HCT116 (cell line): Measurements from ENCODE around the gene PTGER1. TPM values are rescaled to one million over a fixed set of nuclear protein-coding genes. Genes with fewer than 3 reads are reported as not detected.
A peak's percentile ranks its signal among the peaks of the same experiment; 100 is the strongest.

Experiments used
- ATAC-seq: fragments of 200-7000 bp; cut with Tn5 transposase; 2 replicates; pipeline ENCODE4 v1.9.1; 2020; ENCODE audit warnings: mild to moderate bottlenecking, moderate library complexity
- BruUV-seq: library from RNA; stranded (reverse); fragments of 400-500 nt; replicated peaks from 2 replicates; lab custom pipeline; 2021; lab: Mats Ljungman, UMichigan
- CTCF ChIA-PET: fragments of 300-600 bp; sonication (Branson Sonifier 250); formaldehyde crosslinking; loops from one replicate; lab custom pipeline; 2021; ENCODE audit warnings: antibody characterized with exemption; lab: Charles Lee
- POLR2A ChIA-PET: fragments of 300-600, 350-600 bp; sonication (Branson Sonifier 250); formaldehyde crosslinking; loops from one replicate; lab custom pipeline; 2021; ENCODE audit warnings: antibody characterized with exemption; lab: Charles Lee
- RAD21 ChIA-PET, 2 experiments: fragments of 300-600 bp; sonication (Branson Sonifier 250); formaldehyde crosslinking; loops; one replicate each; lab custom pipeline; 2023; ENCODE audit warnings: low total read pairs in 2 of 2; ENCODE audit not compliant: uncharacterized antibody in 2 of 2, unreplicated experiment in 2 of 2, low non-redundant PET in 1 of 2; lab: Charles Lee
- DNase-seq: peaks from one replicate; pipeline ENCODE4 v3.0.0-alpha.2; 2010; ENCODE audit warnings: low read depth, low spot score
- H2AFZ ChIP-seq: fragments of 200-600 bp; shearing (Covaris generic), sonication (generic); 2 replicates; pipeline ENCODE4 v1.6.1; 2017; ENCODE audit warnings: low read depth, mixed run types, mixed read lengths, antibody characterized with exemption, low read length; ENCODE audit not compliant: poor library complexity, severe bottlenecking
- H3K27ac ChIP-seq: 2 replicates; pipeline ENCODE4 v1.5.1; 2012; ENCODE audit warnings: low read depth, low read length
- H3K27me3 ChIP-seq: fragments of 200-600 bp; sonication (generic); 2 replicates; pipeline ENCODE4 v1.6.1; 2016; ENCODE audit warnings: mixed run types, low read length, mixed read lengths; ENCODE audit not compliant: insufficient read depth
- H3K36me3 ChIP-seq, 2 experiments: fragments of 200-500 bp in 1 of 2; fragments of 200-600 bp in 1 of 2; sonication (Bioruptor generic) in 1 of 2; sonication (generic) in 1 of 2; 2 replicates each; pipeline versions ENCODE4 v1.5.1 to v1.6.1; 2014 to 2016; ENCODE audit warnings: low read length in 2 of 2, inconsistent platforms in 1 of 2, mixed read lengths in 1 of 2, mixed run types in 1 of 2; ENCODE audit not compliant: insufficient read depth in 2 of 2, control insufficient read depth in 1 of 2
- H3K4me1 ChIP-seq, 2 experiments: fragments of 200-600 bp in 1 of 2; sonication (generic) in 1 of 2; 2 replicates each; pipeline versions ENCODE4 v1.5.1 to v1.6.1; 2012 to 2017; ENCODE audit warnings: low read length in 2 of 2, inconsistent platforms in 1 of 2, mild to moderate bottlenecking in 1 of 2, mixed read lengths in 1 of 2, mixed run types in 1 of 2, moderate library complexity in 1 of 2; ENCODE audit not compliant: insufficient read depth in 2 of 2, control insufficient read depth in 1 of 2
- H3K4me2 ChIP-seq: fragments of 200-600 bp; sonication (generic); 2 replicates; pipeline ENCODE4 v1.6.1; 2017; ENCODE audit warnings: mixed run types, low read length, mixed read lengths
- H3K4me3 ChIP-seq, 2 experiments: fragments of 200-600 bp in 1 of 2; sonication (generic) in 1 of 2; replicated peaks in 1 of 2; 2 replicates each; pipeline ENCODE4 v1.5.1; 2011 to 2016; ENCODE audit warnings: low read length in 2 of 2, control low read depth in 1 of 2, low read depth in 1 of 2, mild to moderate bottlenecking in 1 of 2, mixed read lengths in 1 of 2, mixed run types in 1 of 2
- H3K79me2 ChIP-seq: fragments of 200-600 bp; sonication (generic); 2 replicates; pipeline ENCODE4 v1.6.1; 2017; ENCODE audit warnings: mild to moderate bottlenecking, mixed run types, low read length, moderate library complexity, mixed read lengths; ENCODE audit not compliant: insufficient read depth
- H3K9ac ChIP-seq: fragments of 200-600 bp; sonication (generic); 2 replicates; pipeline ENCODE4 v1.6.1; 2016; ENCODE audit warnings: low read length, mixed read lengths
- H3K9me2 ChIP-seq: fragments of 200-600 bp; sonication (generic), shearing (Covaris generic); 2 replicates; pipeline ENCODE4 v1.6.1; 2017; ENCODE audit warnings: mixed run types, mild to moderate bottlenecking, moderate library complexity; ENCODE audit not compliant: insufficient read depth
- H3K9me3 ChIP-seq, 2 experiments: fragments of 200-500 bp in 1 of 2; fragments of 200-600 bp in 1 of 2; sonication (Bioruptor generic) in 1 of 2; sonication (generic) in 1 of 2; 2 replicates each; pipeline ENCODE4 v1.6.1; 2014 to 2017; ENCODE audit warnings: low read length in 2 of 2, mixed read lengths in 2 of 2, inconsistent platforms in 1 of 2, low read depth in 1 of 2, mild to moderate bottlenecking in 1 of 2, mixed run types in 1 of 2, moderate library complexity in 1 of 2; ENCODE audit not compliant: control insufficient read depth in 1 of 2, insufficient read depth in 1 of 2
- H4K20me1 ChIP-seq: fragments of 200-600 bp; sonication (generic), shearing (Covaris generic); 2 replicates; pipeline ENCODE4 v1.6.1; 2017; ENCODE audit warnings: mixed run types, mild to moderate bottlenecking, moderate library complexity; ENCODE audit not compliant: insufficient read depth
- CBX3 ChIP-seq: IDR thresholded peaks from 2 replicates; pipeline ENCODE4 v1.6.1; 2012; ENCODE audit warnings: low read depth
- CEBPB ChIP-seq: IDR thresholded peaks from 2 replicates; pipeline ENCODE4 v1.6.1; 2012; ENCODE audit warnings: low read depth
- EGR1 ChIP-seq: IDR thresholded peaks from 2 replicates; pipeline ENCODE4 v1.6.1; 2012; ENCODE audit warnings: low read depth
- ELF1 ChIP-seq: IDR thresholded peaks from 2 replicates; pipeline ENCODE4 v1.6.1; 2012; ENCODE audit warnings: low read depth, borderline replicate concordance
- EZH2 ChIP-seq: fragments of 200-600 bp; sonication (generic); IDR thresholded peaks from 2 replicates; pipeline ENCODE4 v1.6.1; 2017; ENCODE audit warnings: antibody characterized with exemption, mixed run types
- EZH2phosphoT487 ChIP-seq: fragments of 200-600 bp; IDR thresholded peaks from 2 replicates; pipeline ENCODE4 v1.6.1; 2018; ENCODE audit warnings: antibody characterized with exemption, borderline replicate concordance
- FOSL1 ChIP-seq: IDR thresholded peaks from 2 replicates; pipeline ENCODE4 v1.6.1; 2012; ENCODE audit warnings: low read depth
- JUND ChIP-seq: IDR thresholded peaks from 2 replicates; pipeline ENCODE4 v1.6.1; 2012
- POLR2A ChIP-seq: IDR thresholded peaks from 2 replicates; pipeline ENCODE4 v1.7.0; 2011; ENCODE audit warnings: borderline replicate concordance; ENCODE audit not compliant: insufficient read depth, insufficient read length; ENCODE audit errors: extremely low read depth
- POLR2AphosphoS5 ChIP-seq: IDR thresholded peaks from 2 replicates; pipeline ENCODE4 v1.6.1; 2011; ENCODE audit warnings: mild to moderate bottlenecking, low read depth, low read length, moderate library complexity
- RAD21 ChIP-seq: IDR thresholded peaks from 2 replicates; pipeline ENCODE4 v1.6.1; 2012; ENCODE audit warnings: low read depth, mild to moderate bottlenecking
- SIN3A ChIP-seq: IDR thresholded peaks from 2 replicates; pipeline ENCODE4 v1.6.1; 2012; ENCODE audit warnings: low read depth
- SP1 ChIP-seq: IDR thresholded peaks from 2 replicates; pipeline ENCODE4 v1.6.1; 2012; ENCODE audit warnings: low read depth
- SRF ChIP-seq: IDR thresholded peaks from 2 replicates; pipeline ENCODE4 v1.6.1; 2012; ENCODE audit warnings: low read depth
- TCF7L2 ChIP-seq: IDR thresholded peaks from 2 replicates; pipeline ENCODE4 v1.7.0; 2011; ENCODE audit warnings: borderline replicate concordance, inconsistent platforms; ENCODE audit not compliant: insufficient read depth, insufficient read length; ENCODE audit errors: extremely low read depth
- YY1 ChIP-seq: IDR thresholded peaks from 2 replicates; pipeline ENCODE4 v1.6.1; 2011; ENCODE audit warnings: low read length, low read depth, moderate library complexity, mild to moderate bottlenecking; ENCODE audit not compliant: insufficient replicate concordance; ENCODE audit errors: extremely low read depth
- ZFX ChIP-seq: fragments of 450-650 bp; IDR thresholded peaks from 2 replicates; pipeline ENCODE4 v1.6.1; 2017
- ZNF274 ChIP-seq: fragments of 200-500 bp; sonication (Bioruptor generic); IDR thresholded peaks from 2 replicates; pipeline ENCODE4 v1.6.1; 2014; ENCODE audit warnings: mild to moderate bottlenecking, low read depth, low read length, inconsistent platforms
- intact Hi-C: fragments of 100-400 bp; cut with micrococcal nuclease; formaldehyde crosslinking; loops from 2 replicates; pipeline ENCODE4 v1.10.0; 2022
- total RNA-seq: library from RNA; stranded (reverse); gene quantifications from one replicate; pipeline ENCODE4 v1.2.1, GENCODE V29; 2021; ENCODE audit not compliant: unreplicated experiment
- TF ChIP-seq, protein P1 (sequence below), 3 experiments: fragments of 200-600 bp in 1 of 3; sonication (generic) in 1 of 3; IDR thresholded peaks in 2 of 3; conservative IDR thresholded peaks in 1 of 3; 2 replicates each; pipeline ENCODE4 v1.5.1; 2012 to 2017; ENCODE audit warnings: low read depth in 2 of 3, low read length in 2 of 3, antibody characterized with exemption in 1 of 3, borderline replicate concordance in 1 of 3, control low read depth in 1 of 3, mild to moderate bottlenecking in 1 of 3, mixed read lengths in 1 of 3, mixed run types in 1 of 3, moderate library complexity in 1 of 3; ENCODE audit not compliant: insufficient read depth in 1 of 3
- TF ChIP-seq, protein P2 (sequence below): IDR thresholded peaks from 2 replicates; pipeline ENCODE4 v1.6.1; 2011; ENCODE audit warnings: mild to moderate bottlenecking, low read length, moderate library complexity; ENCODE audit not compliant: insufficient replicate concordance; ENCODE audit errors: extremely low read depth
- TF ChIP-seq, protein P3 (sequence below): IDR thresholded peaks from 2 replicates; pipeline ENCODE4 v1.6.1; 2012
- TF ChIP-seq, protein P4 (sequence below): IDR thresholded peaks from 2 replicates; pipeline ENCODE4 v1.6.1; 2012

PTGER1 gene
- total RNA-seq, 1 experiment from 2014 or later: 1.1 TPM

DNA sequence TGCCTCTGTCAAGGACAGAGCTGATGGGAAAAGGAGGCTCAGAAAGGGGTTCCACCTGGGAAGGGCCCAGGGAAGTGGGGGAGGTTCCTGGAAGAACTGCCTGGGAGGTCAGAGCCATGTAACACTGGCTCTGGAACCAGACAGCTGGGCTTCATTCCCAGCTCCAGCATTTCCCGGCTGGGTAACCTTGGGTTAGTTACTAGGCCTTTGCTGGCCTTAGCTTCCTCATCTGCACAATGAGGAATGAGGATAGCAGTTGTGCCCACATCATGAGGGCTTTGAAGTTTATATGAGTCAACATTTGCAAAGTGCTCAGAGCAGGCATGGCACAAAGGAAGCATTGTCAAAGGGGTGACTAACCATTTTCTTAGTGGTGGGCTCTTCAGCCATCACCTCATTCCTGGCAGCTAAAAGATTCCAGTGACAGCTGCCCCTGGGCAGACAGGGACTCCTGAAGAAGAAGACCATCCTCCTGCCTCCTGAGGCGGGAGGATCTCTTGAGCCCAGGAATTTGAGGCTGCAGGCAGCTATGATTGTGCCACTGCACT lies 44.8 kb upstream of the PTGER1 start:
- Histone ChIP-seq H3K9me2 (no peaks in the 10 kb centered on the region), H4K20me1 (peaks cover 28% of the 10 kb centered on the region; the same call in 1 of the 2 replicates), H3K36me3 (peaks cover 4 to 24% of the 10 kb centered on the region in 2 experiments; a peak in 2 of 4 replicates), H3K27me3 (no peaks in the 10 kb centered on the region), H3K27ac (peak overlapping the region; percentile 97), H3K9ac (peak overlapping the region; percentile 66), H3K79me2 (peaks cover 32% of the 10 kb centered on the region), H3K4me2 (peak overlapping the region; percentile 87), H3K9me3 (no peaks in the 10 kb centered on the region), H2AFZ (no peak overlapping the region), H3K4me3 (peak overlapping the region in 1 of 2 experiments; percentile 13; a peak in 1 of 4 replicates), H3K4me1 (peaks cover 48 to 69% of the 10 kb centered on the region in 2 experiments)
- no TSS peak for BruUV-seq
- POLR2A ChIA-PET: interaction anchor here (0.6 to 4.7 kb wide), 7 partner anchors 9 to 53 kb away, joined by 3 to 112 read pairs (median 3); partner anchors contain the start of gene TECR
- intact Hi-C loops: no loop called here
- CTCF ChIA-PET: interaction anchor here (1.2 kb wide), 1 partner anchor 14 kb away, joined by 3 read pairs; no protein-coding TSS in a partner anchor
- DNase-seq (peak; percentile 96), ATAC-seq (peak; percentile 54)
- RAD21 ChIA-PET: interaction anchor here in 1 of 2 experiments (0.5 kb wide), 1 partner anchor 52 kb away, joined by 5 read pairs; the partner anchor contains the start of gene NDUFB7
- TF ChIP-seq, protein P1, sequence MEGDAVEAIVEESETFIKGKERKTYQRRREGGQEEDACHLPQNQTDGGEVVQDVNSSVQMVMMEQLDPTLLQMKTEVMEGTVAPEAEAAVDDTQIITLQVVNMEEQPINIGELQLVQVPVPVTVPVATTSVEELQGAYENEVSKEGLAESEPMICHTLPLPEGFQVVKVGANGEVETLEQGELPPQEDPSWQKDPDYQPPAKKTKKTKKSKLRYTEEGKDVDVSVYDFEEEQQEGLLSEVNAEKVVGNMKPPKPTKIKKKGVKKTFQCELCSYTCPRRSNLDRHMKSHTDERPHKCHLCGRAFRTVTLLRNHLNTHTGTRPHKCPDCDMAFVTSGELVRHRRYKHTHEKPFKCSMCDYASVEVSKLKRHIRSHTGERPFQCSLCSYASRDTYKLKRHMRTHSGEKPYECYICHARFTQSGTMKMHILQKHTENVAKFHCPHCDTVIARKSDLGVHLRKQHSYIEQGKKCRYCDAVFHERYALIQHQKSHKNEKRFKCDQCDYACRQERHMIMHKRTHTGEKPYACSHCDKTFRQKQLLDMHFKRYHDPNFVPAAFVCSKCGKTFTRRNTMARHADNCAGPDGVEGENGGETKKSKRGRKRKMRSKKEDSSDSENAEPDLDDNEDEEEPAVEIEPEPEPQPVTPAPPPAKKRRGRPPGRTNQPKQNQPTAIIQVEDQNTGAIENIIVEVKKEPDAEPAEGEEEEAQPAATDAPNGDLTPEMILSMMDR (IDR thresholded peaks at IDR 0.05 in 2 of 3, conservative IDR thresholded peaks at IDR 0.05 in 1 of 3; ENCODE audit: borderline replicate concordance in 1 of 3, insufficient read depth in 1 of 3, low read depth in 2 of 3, low read length in 2 of 3): no peak
- no peak for TF ChIP-seq SRF
- peak; percentile 86 for TF ChIP-seq TCF7L2
- TF ChIP-seq ZFX: peak; percentile 42
- peak; percentile 10 for TF ChIP-seq YY1
- TF ChIP-seq ZNF274: no peak
- TF ChIP-seq CEBPB: no peak
- TF ChIP-seq JUND: peak; percentile 96
- no peak; the same call in 1 of the 2 replicates for TF ChIP-seq RAD21
- TF ChIP-seq POLR2AphosphoS5: peak; percentile 69; the same call in 1 of the 2 replicates
- TF ChIP-seq EZH2: no peak
- peak; percentile 92 for TF ChIP-seq FOSL1
- TF ChIP-seq, protein P2, sequence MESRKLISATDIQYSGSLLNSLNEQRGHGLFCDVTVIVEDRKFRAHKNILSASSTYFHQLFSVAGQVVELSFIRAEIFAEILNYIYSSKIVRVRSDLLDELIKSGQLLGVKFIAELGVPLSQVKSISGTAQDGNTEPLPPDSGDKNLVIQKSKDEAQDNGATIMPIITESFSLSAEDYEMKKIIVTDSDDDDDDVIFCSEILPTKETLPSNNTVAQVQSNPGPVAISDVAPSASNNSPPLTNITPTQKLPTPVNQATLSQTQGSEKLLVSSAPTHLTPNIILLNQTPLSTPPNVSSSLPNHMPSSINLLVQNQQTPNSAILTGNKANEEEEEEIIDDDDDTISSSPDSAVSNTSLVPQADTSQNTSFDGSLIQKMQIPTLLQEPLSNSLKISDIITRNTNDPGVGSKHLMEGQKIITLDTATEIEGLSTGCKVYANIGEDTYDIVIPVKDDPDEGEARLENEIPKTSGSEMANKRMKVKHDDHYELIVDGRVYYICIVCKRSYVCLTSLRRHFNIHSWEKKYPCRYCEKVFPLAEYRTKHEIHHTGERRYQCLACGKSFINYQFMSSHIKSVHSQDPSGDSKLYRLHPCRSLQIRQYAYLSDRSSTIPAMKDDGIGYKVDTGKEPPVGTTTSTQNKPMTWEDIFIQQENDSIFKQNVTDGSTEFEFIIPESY: no peak
- peak; percentile 96 for TF ChIP-seq SP1
- TF ChIP-seq, protein P3, sequence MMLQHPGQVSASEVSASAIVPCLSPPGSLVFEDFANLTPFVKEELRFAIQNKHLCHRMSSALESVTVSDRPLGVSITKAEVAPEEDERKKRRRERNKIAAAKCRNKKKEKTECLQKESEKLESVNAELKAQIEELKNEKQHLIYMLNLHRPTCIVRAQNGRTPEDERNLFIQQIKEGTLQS: no peak
- TF ChIP-seq SIN3A: peak; percentile 91
- TF ChIP-seq ELF1: no peak
- TF ChIP-seq POLR2A: no peak
- no peak for TF ChIP-seq EGR1
- no peak for TF ChIP-seq EZH2phosphoT487
- TF ChIP-seq, protein P4, sequence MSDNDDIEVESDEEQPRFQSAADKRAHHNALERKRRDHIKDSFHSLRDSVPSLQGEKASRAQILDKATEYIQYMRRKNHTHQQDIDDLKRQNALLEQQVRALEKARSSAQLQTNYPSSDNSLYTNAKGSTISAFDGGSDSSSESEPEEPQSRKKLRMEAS: peak; percentile 85
- peak; percentile 87 for TF ChIP-seq CBX3
